NT2/D1 (cell line): ENCODE measurements around the gene USP40.

Experiments used
- SUZ12 ChIP-seq: IDR thresholded peaks from 2 replicates; pipeline ENCODE4 v1.6.1; 2011; ENCODE audit not compliant: insufficient read length, insufficient read depth; ENCODE audit errors: extremely low read depth
- YY1 ChIP-seq: IDR thresholded peaks from 2 replicates; pipeline ENCODE4 v1.6.1; 2011; ENCODE audit not compliant: insufficient read length, insufficient read depth
- ZNF274 ChIP-seq: IDR thresholded peaks from 2 replicates; pipeline ENCODE4 v1.6.1; 2011; ENCODE audit warnings: mild to moderate bottlenecking, low read depth, low read length

- TF ChIP-seq YY1 (no peak), ZNF274 (no peak), SUZ12 (no peak)
These were observed 110.5 kb downstream of the USP40 start for GRCh38 chr2:233456111-233456510.
